HG03457 (cell line): ENCODE measurements around the gene MSI2.
"Not testable (repeated sequence)": the region's sequence is repeated elsewhere in the genome, so short reads cannot be mapped to it uniquely, and the experiment has no call there.

ENCODE experiments used
- ATAC-seq: cut with Tn5 transposase; IDR thresholded peaks from one replicate; pipeline ENCODE4 v1.9.1; 2021; ENCODE audit warnings: moderate number of reproducible peaks; ENCODE audit not compliant: unreplicated experiment

The MSI2 gene

GRCh38 chr17:57603546-57603945 lies 347.2 kb downstream of the MSI2 start:
- no peak for ATAC-seq

GRCh38 chr17:57603978-57604377 lies 347.7 kb downstream of the MSI2 start:
- no peak for ATAC-seq

- peak; percentile 48 for ATAC-seq
Measured at GRCh38 chr17:57604771-57605674, 348.7 kb downstream of the MSI2 start.

GRCh38 chr17:57605675-57606105 lies 349.4 kb downstream of the MSI2 start:
- no peak for ATAC-seq

- ATAC-seq = no peak
Measured at GRCh38 chr17:57606111-57606875, 350.0 kb downstream of the MSI2 start.

- no peak for ATAC-seq
Measured at GRCh38 chr17:57607553-57608120, 351.3 kb downstream of the MSI2 start.

- ATAC-seq = no peak
Measured at GRCh38 chr17:57608369-57609124, 352.2 kb downstream of the MSI2 start.

- no peak for ATAC-seq
Measured at GRCh38 chr17:57609125-57609877, 353.0 kb downstream of the MSI2 start.

- ATAC-seq = no peak
Measured at GRCh38 chr17:57609878-57610270, 353.6 kb downstream of the MSI2 start.

GRCh38 chr17:57612202-57613071 lies 356.1 kb downstream of the MSI2 start:
- ATAC-seq = no peak

GRCh38 chr17:57614742-57615141 lies 358.4 kb downstream of the MSI2 start:
- ATAC-seq = no peak

- ATAC-seq = no peak
Measured at GRCh38 chr17:57615836-57616757, 359.8 kb downstream of the MSI2 start.

- ATAC-seq = no peak
Measured at GRCh38 chr17:57617218-57617617, 360.9 kb downstream of the MSI2 start.

GRCh38 chr17:57619061-57619937 lies 363.0 kb downstream of the MSI2 start:
- no peak for ATAC-seq

GRCh38 chr17:57620576-57620975 lies 364.3 kb downstream of the MSI2 start:
- no peak for ATAC-seq

GRCh38 chr17:57621791-57622190 lies 365.5 kb downstream of the MSI2 start:
- ATAC-seq = not testable (repeated sequence)

GRCh38 chr17:57622306-57622682 lies 366.0 kb downstream of the MSI2 start:
- no peak for ATAC-seq
